Putamen (tissue), 1 donor: ENCODE measurements around the gene UCK1.

ENCODE experiments used
- DNase-seq: peaks from one replicate; pipeline ENCODE4 v3.0.0-alpha.2; 2016; ENCODE audit warnings: low spot score

Gene UCK1

GRCh38 chr9:131476777-131477345, 54.2 kb downstream of the UCK1 start:
- no peak for DNase-seq

- DNase-seq: no peak
These were observed 54.9 kb downstream of the UCK1 start for GRCh38 chr9:131475956-131476776.

- no peak for DNase-seq
These were observed 55.7 kb downstream of the UCK1 start for GRCh38 chr9:131475111-131475955.

- no peak for DNase-seq
These were observed 56.4 kb downstream of the UCK1 start for GRCh38 chr9:131474711-131475110.

- no peak for DNase-seq
These were observed 57.2 kb downstream of the UCK1 start for GRCh38 chr9:131473891-131474290.
